Motor neuron (in vitro differentiated cells): ENCODE data around the gene MAP4K1. TPM values are rescaled to one million over a fixed set of nuclear protein-coding genes. Genes with fewer than 3 reads are reported as not detected.

Experiments used
- ATAC-seq, 8 experiments: fragments of 200-7000 bp; cut with Tn5 transposase; replicated peaks in 6 of 8; 2 replicates each; pipeline ENCODE4 v1.8.0; 2021; ENCODE audit warnings: mild to moderate bottlenecking in 8 of 8, moderate library complexity in 8 of 8
- H3K27ac ChIP-seq, 2 donors: fragments of 250-450 bp; sonication (Bioruptor Pico); 2 replicates each; pipeline ENCODE4 v1.9.0; 2021; ENCODE audit warnings: antibody characterized with exemption in 2 of 2, mild to moderate bottlenecking in 2 of 2, moderate library complexity in 1 of 2
- H3K4me1 ChIP-seq, 2 donors: fragments of 250-450 bp; sonication (Bioruptor Pico); replicated peaks in 1 of 2; 2 replicates each; pipeline ENCODE4 v1.6.1; 2021; ENCODE audit warnings: antibody characterized with exemption in 2 of 2, mild to moderate bottlenecking in 2 of 2, moderate library complexity in 1 of 2
- H3K4me3 ChIP-seq, 5 donors: fragments of 250-450 bp; sonication (Bioruptor Pico); 2 replicates each; pipeline ENCODE4 v1.9.0; 2021; ENCODE audit warnings: antibody characterized with exemption in 5 of 5, mild to moderate bottlenecking in 5 of 5, moderate library complexity in 4 of 5
- WGBS, 10 experiments: fragments of 450-650 bp; shearing (Covaris generic); methylation state at CpG; one replicate each; pipeline ENCODE4 v1.0.0; 2022; 5-methylcytosine and 5-hydroxymethylcytosine counted together
- in situ Hi-C, 9 experiments: fragments of 400-800 bp; cut with MboI; loops; one replicate each; pipeline ENCODE4 v1.15.0; 2021; ENCODE audit warnings: low sequenced_read_pairs in 9 of 9, low pct_unique_long_range_greater_than_20kb in 2 of 9; ENCODE audit not compliant: unreplicated experiment in 9 of 9
- total RNA-seq, 8 experiments: library from RNA; unstranded; fragments of 300-600 nt; gene quantifications; 2 replicates each; pipeline versions ENCODE4 v1.2.3 to v1.2.4, GENCODE V29; 2022

MAP4K1 gene
- total RNA-seq, 8 experiments from 2014 or later, result 1.4 to 8.6 (median 2.1) TPM

DNA sequence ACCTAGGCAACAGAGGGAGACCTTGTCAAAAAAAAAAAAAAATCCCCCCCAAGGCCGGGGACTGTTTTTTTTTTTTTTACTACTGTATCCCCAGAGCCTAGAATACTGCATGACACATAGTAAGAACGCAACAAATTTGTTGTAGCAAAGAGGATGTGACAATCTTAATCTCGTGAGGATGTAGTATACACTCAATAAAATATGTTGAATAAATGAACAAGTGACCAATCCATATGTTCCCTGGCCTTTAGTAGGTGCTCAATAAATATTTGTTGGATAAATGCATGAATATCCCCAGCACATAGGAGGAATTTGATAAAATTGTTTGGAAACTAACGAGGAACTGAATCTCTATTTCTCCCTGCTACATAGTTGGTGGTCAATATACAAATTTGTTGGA, 75.7 kb downstream of the MAP4K1 start:
- ATAC-seq, result no peak
- in situ Hi-C loops, result loop anchor here in 1 of 9 experiments (10.0 kb wide), 1 partner anchor 93 kb away; no protein-coding TSS in a partner anchor
- Histone ChIP-seq H3K4me1 (no peaks in the 10 kb centered on the region), H3K27ac (no peak overlapping the region), H3K4me3 (no peak overlapping the region)
- 0 to 100% (median 87%) methylated on average over 1 to 4 of the region's 4 CpGs; no CpG with 5 or more reads in 1 of the 10 experiments for WGBS, 10 experiments

GRCh38 chr19:38539751-38540150, 78.0 kb downstream of the MAP4K1 start:
- no peak overlapping the region for H3K4me3 ChIP-seq
- no peaks in the 10 kb centered on the region for H3K4me1 ChIP-seq
- ATAC-seq, result no peak
- 0 to 67% (median 13%) methylated on average over 1 of the region's 1 CpG; no CpG with 5 or more reads in 4 of the 10 experiments for WGBS, 10 experiments
- in situ Hi-C loops, result loop anchor here in 1 of 9 experiments (10.0 kb wide), 1 partner anchor 95 kb away; no protein-coding TSS in a partner anchor
- no peak overlapping the region for H3K27ac ChIP-seq

DNA sequence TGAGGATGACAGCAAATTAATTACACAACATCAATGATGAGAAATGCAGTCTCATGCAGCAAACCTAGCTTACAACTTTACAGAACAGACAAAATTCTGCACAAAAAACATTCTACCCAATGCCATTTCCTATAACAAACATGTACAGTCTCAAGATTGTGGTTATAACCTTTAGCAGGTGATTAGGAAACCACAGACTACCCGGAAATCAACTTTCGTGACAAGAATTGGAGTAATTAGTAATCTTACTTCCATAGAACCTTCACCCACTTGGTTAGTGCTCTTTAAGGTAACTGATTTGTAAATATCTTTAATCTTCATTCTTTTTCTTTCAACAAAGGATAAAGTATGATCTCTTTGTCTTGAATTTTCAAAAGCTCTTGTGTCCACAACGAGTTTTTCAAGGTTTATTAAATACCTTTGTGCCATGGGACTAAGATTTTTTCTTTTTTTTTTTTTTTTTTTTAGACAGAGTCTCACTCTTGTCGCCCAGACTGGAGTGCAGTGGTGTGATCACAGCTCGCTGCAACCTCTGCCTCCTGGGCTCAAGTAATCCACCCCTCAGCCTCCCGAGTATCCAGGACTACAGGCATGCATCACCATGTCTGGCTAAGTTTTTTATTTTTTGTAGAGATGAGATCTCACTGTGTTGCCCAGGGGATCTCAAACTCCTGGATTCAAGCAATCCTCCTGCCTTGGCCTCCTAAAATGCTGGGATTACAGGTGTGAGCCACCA, 78.8 kb downstream of the MAP4K1 start:
- in situ Hi-C loops, result no loop called here
- ATAC-seq, result no peak
- WGBS, 10 experiments, result 17 to 83% (median 60%) methylated on average over 1 to 6 of the region's 6 CpGs
- no peak overlapping the region for H3K4me3 ChIP-seq
- H3K4me1 ChIP-seq, result no peaks in the 10 kb centered on the region
- no peak overlapping the region for H3K27ac ChIP-seq

GRCh38 chr19:38538386-38538785, 79.4 kb downstream of the MAP4K1 start:
- WGBS, 10 experiments, result 30 to 100% (median 89%) methylated on average over 1 to 3 of the region's 3 CpGs; no CpG with 5 or more reads in 3 of the 10 experiments
- in situ Hi-C loops, result no loop called here
- Histone ChIP-seq H3K4me3 (no peak overlapping the region), H3K4me1 (no peaks in the 10 kb centered on the region), H3K27ac (no peak overlapping the region)
- no peak for ATAC-seq

Other genes with a start within 250 kb of the MAP4K1 start
- gene PSMD8, start 243.4 kb downstream of the MAP4K1 start, total RNA-seq, result 100 to 1,000 TPM; 165 to 302 (median 214) TPM
- gene GGN, start 229.9 kb downstream of the MAP4K1 start, total RNA-seq, result 1 to 10 TPM in 6 of 8 experiments, under 1 TPM in 2; 0.41 to 3.2 (median 1.5) TPM
- 1 to 10 TPM in 7 of 8 experiments, under 1 TPM in 1; 0.87 to 7.6 (median 3.8) TPM for gene SPRED3, start 229.3 kb downstream of the MAP4K1 start, total RNA-seq
- gene FAM98C, start 214.9 kb downstream of the MAP4K1 start, total RNA-seq, result 10 to 100 TPM in 6 of 8 experiments, 1 to 10 TPM in 2; 7.8 to 13.6 (median 12.2) TPM
- under 1 TPM; 0.09 to 0.66 (median 0.32) TPM for gene RASGRP4, start 191.7 kb downstream of the MAP4K1 start, total RNA-seq
- 1 to 10 TPM; 1.4 to 4.7 (median 1.8) TPM for gene RYR1, start 184.3 kb downstream of the MAP4K1 start, total RNA-seq
- 100 to 1,000 TPM; 285 to 408 (median 333) TPM for gene EIF3K, start 1.2 kb upstream of the MAP4K1 start, total RNA-seq
- gene ACTN4, start 29.7 kb upstream of the MAP4K1 start, total RNA-seq, result 100 to 1,000 TPM in 3 of 8 experiments, 10 to 100 TPM in 5; 31.6 to 251 (median 83.9) TPM
- gene CAPN12, start 126.5 kb upstream of the MAP4K1 start, total RNA-seq, result 1 to 10 TPM in 2 of 8 experiments, under 1 TPM in 6; 0.11 to 3.7 (median 0.53) TPM
- 1 to 10 TPM in 1 of 8 experiments, not detected in 7; 1.0 TPM for gene LGALS7, start 155.6 kb upstream of the MAP4K1 start, total RNA-seq
- gene LGALS7B, start 171.2 kb upstream of the MAP4K1 start, total RNA-seq, result 1 to 10 TPM in 2 of 8 experiments, not detected in 6; 1.0 to 5.0 TPM
- gene LGALS4, start 195.0 kb upstream of the MAP4K1 start, total RNA-seq, result 1 to 10 TPM in 2 of 8 experiments, under 1 TPM in 5, not detected in 1; 0.29 to 1.4 (median 0.50) TPM
- gene ECH1, start 213.8 kb upstream of the MAP4K1 start, total RNA-seq, result 100 to 1,000 TPM in 1 of 8 experiments, 10 to 100 TPM in 7; 34.0 to 121 (median 58.9) TPM
- gene HNRNPL, start 232.0 kb upstream of the MAP4K1 start, total RNA-seq, result 100 to 1,000 TPM; 142 to 378 (median 198) TPM